ENCODE measurements around the gene MRGPRX4.
"Not testable (repeated sequence)": the region's sequence is repeated elsewhere in the genome, so short reads cannot be mapped to it uniquely, and the experiment has no call there.

Gene MRGPRX4

GRCh38 chr11:18196532-18196931, 23.9 kb downstream of the MRGPRX4 start:
- Histone ChIP-seq H3K9me2 (replicated peaks; ENCODE audit: control insufficient read depth, low read length) (no peaks in the 10 kb centered on the region), H4K20me1 (ENCODE audit: control insufficient read depth, insufficient read depth, low read depth, low read length) (no peaks in the 10 kb centered on the region)
- TF ChIP-seq EZH2phosphoT487 (IDR thresholded peaks at IDR 0.05; ENCODE audit: borderline replicate concordance, low read length), result no peak
- no peak for TF ChIP-seq CTCF (IDR thresholded peaks at IDR 0.05; ENCODE audit: low read depth, low read length, poor library complexity, severe bottlenecking)

GRCh38 chr11:18197738-18198137, 25.1 kb downstream of the MRGPRX4 start:
- H3K36me3 ChIP-seq (ENCODE audit: control insufficient read depth, low read length); H4K20me1 ChIP-seq (ENCODE audit: control insufficient read depth, insufficient read depth, low read depth, low read length); H3K27ac ChIP-seq (ENCODE audit: low read depth, low read length); H3K4me3 ChIP-seq (ENCODE audit: low read length); H3F3A ChIP-seq (ENCODE audit: control insufficient read depth, insufficient read depth); H3K4me2 ChIP-seq (ENCODE audit: low read length); H3K9me3 ChIP-seq (ENCODE audit: control insufficient read depth, insufficient read depth, low read length); H3K27me3 ChIP-seq (ENCODE audit: control insufficient read depth, low read length); H3K4me1 ChIP-seq (ENCODE audit: control insufficient read depth, low read length); H3K79me2 ChIP-seq (ENCODE audit: control insufficient read depth, low read length); H3K9me2 ChIP-seq (replicated peaks; ENCODE audit: control insufficient read depth, low read length): not testable (repeated sequence)

More at GRCh38 chr11:18196532-18196931, 23.9 kb downstream of the MRGPRX4 start:
- Histone ChIP-seq H3K36me3 (ENCODE audit: control insufficient read depth, low read length) (no peaks in the 10 kb centered on the region), H3K9me3 (ENCODE audit: control insufficient read depth, insufficient read depth, low read length) (peaks cover 3% of the 10 kb centered on the region; the same call in 1 of the 2 replicates), H3K4me3 (ENCODE audit: low read length) (no peak overlapping the region), H3K27ac (ENCODE audit: low read depth, low read length) (no peak overlapping the region), H3K27me3 (ENCODE audit: control insufficient read depth, low read length) (peaks cover 13% of the 10 kb centered on the region; the same call in 1 of the 2 replicates), H3K79me2 (ENCODE audit: control insufficient read depth, low read length) (no peaks in the 10 kb centered on the region), H3K4me2 (ENCODE audit: low read length) (no peak overlapping the region), H3K4me1 (ENCODE audit: control insufficient read depth, low read length) (no peaks in the 10 kb centered on the region), H3F3A (ENCODE audit: control insufficient read depth, insufficient read depth) (no peaks in the 10 kb centered on the region)

GRCh38 chr11:18203723-18204122, 31.1 kb downstream of the MRGPRX4 start:
- Histone ChIP-seq H4K20me1 (ENCODE audit: control insufficient read depth, insufficient read depth, low read depth, low read length) (no peaks in the 10 kb centered on the region), H3K36me3 (ENCODE audit: control insufficient read depth, low read length) (no peaks in the 10 kb centered on the region), H3F3A (ENCODE audit: control insufficient read depth, insufficient read depth) (no peaks in the 10 kb centered on the region), H3K9me2 (replicated peaks; ENCODE audit: control insufficient read depth, low read length) (no peaks in the 10 kb centered on the region), H3K79me2 (ENCODE audit: control insufficient read depth, low read length) (no peaks in the 10 kb centered on the region), H3K27ac (ENCODE audit: low read depth, low read length) (no peak overlapping the region), H3K4me2 (ENCODE audit: low read length) (no peak overlapping the region), H3K9me3 (ENCODE audit: control insufficient read depth, insufficient read depth, low read length) (no peaks in the 10 kb centered on the region), H3K4me3 (ENCODE audit: low read length) (no peak overlapping the region), H3K27me3 (ENCODE audit: control insufficient read depth, low read length) (0 out of 2 replicates have a peak, but pooled peaks cover 2% of the 10 kb centered on the region), H3K4me1 (ENCODE audit: control insufficient read depth, low read length) (no peaks in the 10 kb centered on the region)
- peak; percentile 62 for TF ChIP-seq CTCF (IDR thresholded peaks at IDR 0.05; ENCODE audit: low read depth, low read length, poor library complexity, severe bottlenecking)
- no peak for TF ChIP-seq EZH2phosphoT487 (IDR thresholded peaks at IDR 0.05; ENCODE audit: borderline replicate concordance, low read length)

GRCh38 chr11:18204220-18204619, 31.6 kb downstream of the MRGPRX4 start:
- no peaks in the 10 kb centered on the region for H4K20me1 ChIP-seq (ENCODE audit: control insufficient read depth, insufficient read depth, low read depth, low read length)
- H3K4me1 ChIP-seq (ENCODE audit: control insufficient read depth, low read length), result no peaks in the 10 kb centered on the region
- no peaks in the 10 kb centered on the region for H3K9me2 ChIP-seq (replicated peaks; ENCODE audit: control insufficient read depth, low read length)
- H3K36me3 ChIP-seq (ENCODE audit: control insufficient read depth, low read length), result no peaks in the 10 kb centered on the region
- H3K27me3 ChIP-seq (ENCODE audit: control insufficient read depth, low read length), result 0 out of 2 replicates have a peak, but pooled peaks cover 2% of the 10 kb centered on the region
- H3F3A ChIP-seq (ENCODE audit: control insufficient read depth, insufficient read depth), result no peaks in the 10 kb centered on the region
- H3K4me3 ChIP-seq (ENCODE audit: low read length), result no peak overlapping the region
- H3K9me3 ChIP-seq (ENCODE audit: control insufficient read depth, insufficient read depth, low read length), result no peaks in the 10 kb centered on the region
- no peaks in the 10 kb centered on the region for H3K79me2 ChIP-seq (ENCODE audit: control insufficient read depth, low read length)
- TF ChIP-seq CTCF (IDR thresholded peaks at IDR 0.05; ENCODE audit: low read depth, low read length, poor library complexity, severe bottlenecking) (no peak), EZH2phosphoT487 (IDR thresholded peaks at IDR 0.05; ENCODE audit: borderline replicate concordance, low read length) (no peak)
- no peak overlapping the region for H3K4me2 ChIP-seq (ENCODE audit: low read length)
- no peak overlapping the region for H3K27ac ChIP-seq (ENCODE audit: low read depth, low read length)

Data from DOHH2 (cell line).